ENCODE results near the gene AFG3L2. TPM values are rescaled to one million over a fixed set of nuclear protein-coding genes. Genes with fewer than 3 reads are reported as not detected.

AFG3L2 gene
- total and polyA plus RNA-seq, 12 donors = 15.6 to 89.8 (median 47.4) TPM

- 35 to 52% (median 39%) methylated on average over 6 of the region's 6 CpGs for WGBS, 4 donors
- H3K4me3 ChIP-seq = no peak overlapping the region
- intact Hi-C loops (cut with DNase I) = no loop called here
- H3K27ac ChIP-seq = no peak overlapping the region
- DNase-seq = peak in 3 of 7 donors; percentile 43 to 52 (median 47)
- no peaks in the 10 kb centered on the region for H3K27me3 ChIP-seq
- TF ChIP-seq POLR2A (IDR thresholded peaks at IDR 0.05) = no peak
- TF ChIP-seq CTCF (IDR thresholded peaks at IDR 0.05) = no peak
- no peaks in the 10 kb centered on the region for H3K9me3 ChIP-seq (replicated peaks in 1 of 3)
- H3K4me1 ChIP-seq (replicated peaks in 1 of 2) = peaks cover 0 to 14% of the 10 kb centered on the region in 2 donors
- no peaks in the 10 kb centered on the region for H3K36me3 ChIP-seq (replicated peaks in 1 of 2)
Observed at GRCh38 chr18:12403601-12404506, 26.8 kb upstream of the AFG3L2 start.

GRCh38 chr18:12401881-12402280 is 24.9 kb upstream of the AFG3L2 start:
- H3K9me3 ChIP-seq (replicated peaks in 1 of 3) = no peaks in the 10 kb centered on the region
- H3K4me1 ChIP-seq (replicated peaks in 1 of 2) = peaks cover 0 to 8% of the 10 kb centered on the region in 2 donors
- H3K36me3 ChIP-seq (replicated peaks in 1 of 2) = no peaks in the 10 kb centered on the region
- no peak overlapping the region for H3K4me3 ChIP-seq
- 75 to 84% (median 80%) methylated on average over 8 to 9 of the region's 9 CpGs for WGBS, 4 donors
- TF ChIP-seq POLR2A (IDR thresholded peaks at IDR 0.05) = no peak
- intact Hi-C loops (cut with DNase I) = no loop called here
- DNase-seq = no peak
- H3K27me3 ChIP-seq = no peaks in the 10 kb centered on the region
- no peak overlapping the region for H3K27ac ChIP-seq

- 87 to 96% (median 89%) methylated on average over 4 to 5 of the region's 5 CpGs for WGBS, 4 donors
- intact Hi-C loops (cut with DNase I) = no loop called here
- no peak for TF ChIP-seq CTCF (IDR thresholded peaks at IDR 0.05)
- no peak for TF ChIP-seq POLR2A (IDR thresholded peaks at IDR 0.05)
- Histone ChIP-seq H3K27me3 (no peaks in the 10 kb centered on the region), H3K4me1 (replicated peaks in 1 of 2) (peaks cover 0 to 7% of the 10 kb centered on the region in 2 donors), H3K27ac (no peak overlapping the region), H3K36me3 (replicated peaks in 1 of 2) (no peaks in the 10 kb centered on the region), H3K4me3 (no peak overlapping the region), H3K9me3 (replicated peaks in 1 of 3) (no peaks in the 10 kb centered on the region)
- no peak for DNase-seq
Observed at GRCh38 chr18:12399231-12399630, 22.2 kb upstream of the AFG3L2 start.

GRCh38 chr18:12398625-12399024 is 21.6 kb upstream of the AFG3L2 start:
- H3K36me3 ChIP-seq (replicated peaks in 1 of 2) = no peaks in the 10 kb centered on the region
- H3K4me3 ChIP-seq = no peak overlapping the region
- H3K9me3 ChIP-seq (replicated peaks in 1 of 3) = no peaks in the 10 kb centered on the region
- no peak for TF ChIP-seq CTCF (IDR thresholded peaks at IDR 0.05)
- TF ChIP-seq POLR2A (IDR thresholded peaks at IDR 0.05) = no peak
- no peak overlapping the region for H3K27ac ChIP-seq
- intact Hi-C loops (cut with DNase I) = no loop called here
- H3K4me1 ChIP-seq (replicated peaks in 1 of 2) = peaks cover 0 to 1% of the 10 kb centered on the region in 2 donors
- no peak for DNase-seq
- WGBS, 4 donors = 54 to 68% (median 62%) methylated on average over 5 of the region's 5 CpGs
- H3K27me3 ChIP-seq = no peaks in the 10 kb centered on the region

Data from adrenal gland (tissue), 12 donors.